Activated CD4-positive, CD25-positive, alpha-beta regulatory T cell treated with anti-CD3 and anti-CD28 coated beads, Interleukin-2, amount 50 U/mL, for 16 hours (primary cell): ENCODE measurements around the gene TYW5.
"Not testable (repeated sequence)": the region's sequence is repeated elsewhere in the genome, so short reads cannot be mapped to it uniquely, and the experiment has no call there.

Source experiments
- DNase-seq: peaks from one replicate; pipeline ENCODE4 v3.0.0-alpha.2; 2020; ENCODE audit warnings: low read depth, low spot score

The TYW5 gene

GRCh38 chr2:199914372-199914958 is 40.8 kb downstream of the TYW5 start:
- no peak for DNase-seq

GRCh38 chr2:199912553-199913114 is 42.7 kb downstream of the TYW5 start:
- DNase-seq = not testable (repeated sequence)

- no peak for DNase-seq
These were observed 43.5 kb downstream of the TYW5 start for GRCh38 chr2:199911877-199912161.

GRCh38 chr2:199911052-199911876 is 44.0 kb downstream of the TYW5 start, which contains the start of gene C2orf69:
Gene C2orf69 (plus strand): TSS chr2:199911293. CDS start chr2:199911439, 146 bp downstream.
- peak; percentile 79 for DNase-seq

GRCh38 chr2:199910338-199911051 is 44.8 kb downstream of the TYW5 start:
- no peak for DNase-seq

GRCh38 chr2:199907008-199907714 is 48.1 kb downstream of the TYW5 start:
- no peak for DNase-seq

GRCh38 chr2:199903111-199903510 is 52.2 kb downstream of the TYW5 start:
- no peak for DNase-seq

GRCh38 chr2:199902486-199903110 is 52.7 kb downstream of the TYW5 start:
- DNase-seq = no peak

GRCh38 chr2:199901942-199902341 is 53.3 kb downstream of the TYW5 start:
- no peak for DNase-seq

- no peak for DNase-seq
These were observed 58.7 kb downstream of the TYW5 start for GRCh38 chr2:199896617-199897016.

GRCh38 chr2:199895406-199895805 is 59.9 kb downstream of the TYW5 start:
- no peak for DNase-seq

GRCh38 chr2:199883474-199884212 is 71.6 kb downstream of the TYW5 start:
- no peak for DNase-seq

GRCh38 chr2:199882667-199883066 is 72.6 kb downstream of the TYW5 start:
- no peak for DNase-seq
